Hepatocyte (in vitro differentiated cells): Measurements from ENCODE around the gene INTS4.
"Not testable (repeated sequence)": the region's sequence is repeated elsewhere in the genome, so short reads cannot be mapped to it uniquely, and the experiment has no call there.

Experiments used
- EZH2 ChIP-seq: fragments of 200-600 bp; sonication (generic); IDR thresholded peaks from 2 replicates; pipeline ENCODE4 v1.6.1; 2016; ENCODE audit warnings: antibody characterized with exemption, mild to moderate bottlenecking, borderline replicate concordance
- TF ChIP-seq, protein P1 (sequence below): fragments of 200-600 bp; sonication (generic); IDR thresholded peaks from 2 replicates; pipeline ENCODE4 v1.5.1; 2016; ENCODE audit warnings: antibody characterized with exemption, mild to moderate bottlenecking; ENCODE audit not compliant: poor library complexity

DNA sequence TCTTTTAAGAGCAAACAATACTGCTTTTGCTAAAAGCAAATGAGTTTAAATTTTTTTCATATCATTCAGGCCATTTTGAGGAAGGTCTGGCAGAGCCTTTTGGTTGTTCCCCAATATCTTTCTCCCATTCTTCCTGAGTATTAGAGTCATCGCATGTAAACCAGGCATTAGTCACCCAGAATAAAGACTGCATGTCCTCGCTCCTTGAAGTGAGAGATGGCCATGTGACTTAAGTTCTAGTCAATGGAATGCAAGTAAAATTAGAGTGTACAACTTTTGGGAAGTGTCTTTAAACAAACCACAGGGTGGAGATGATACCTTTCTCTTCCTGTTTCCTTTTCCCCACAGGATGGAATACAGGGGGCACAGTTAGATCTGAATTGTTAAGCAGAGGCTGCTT lies 76.8 kb downstream of the INTS4 start:
- TF ChIP-seq, protein P1, sequence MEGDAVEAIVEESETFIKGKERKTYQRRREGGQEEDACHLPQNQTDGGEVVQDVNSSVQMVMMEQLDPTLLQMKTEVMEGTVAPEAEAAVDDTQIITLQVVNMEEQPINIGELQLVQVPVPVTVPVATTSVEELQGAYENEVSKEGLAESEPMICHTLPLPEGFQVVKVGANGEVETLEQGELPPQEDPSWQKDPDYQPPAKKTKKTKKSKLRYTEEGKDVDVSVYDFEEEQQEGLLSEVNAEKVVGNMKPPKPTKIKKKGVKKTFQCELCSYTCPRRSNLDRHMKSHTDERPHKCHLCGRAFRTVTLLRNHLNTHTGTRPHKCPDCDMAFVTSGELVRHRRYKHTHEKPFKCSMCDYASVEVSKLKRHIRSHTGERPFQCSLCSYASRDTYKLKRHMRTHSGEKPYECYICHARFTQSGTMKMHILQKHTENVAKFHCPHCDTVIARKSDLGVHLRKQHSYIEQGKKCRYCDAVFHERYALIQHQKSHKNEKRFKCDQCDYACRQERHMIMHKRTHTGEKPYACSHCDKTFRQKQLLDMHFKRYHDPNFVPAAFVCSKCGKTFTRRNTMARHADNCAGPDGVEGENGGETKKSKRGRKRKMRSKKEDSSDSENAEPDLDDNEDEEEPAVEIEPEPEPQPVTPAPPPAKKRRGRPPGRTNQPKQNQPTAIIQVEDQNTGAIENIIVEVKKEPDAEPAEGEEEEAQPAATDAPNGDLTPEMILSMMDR: not testable (repeated sequence)
- TF ChIP-seq EZH2: not testable (repeated sequence)
